ENCODE data around the gene IGSF3. TPM values are rescaled to one million over a fixed set of nuclear protein-coding genes. Genes with fewer than 3 reads are reported as not detected.

Gene IGSF3
- total and polyA plus RNA-seq, 2 of the 13 experiments (the other 11 are each of a cell fraction or from before 2014, with no cell fraction given): 0.11 to 0.16 TPM

- TF ChIP-seq HINFP (CRISPR knock-in tag; IDR thresholded peaks at IDR 0.05; ENCODE audit: low read depth) (peak; percentile 45; the same call in 1 of the 2 replicates), ZNF407 (CRISPR knock-in tag; IDR thresholded peaks at IDR 0.05; ENCODE audit: not compliant biosample characterization) (peak; percentile 49), ZBTB39 (CRISPR knock-in tag; IDR thresholded peaks at IDR 0.05) (0 out of 2 replicates have a peak, but pooled peaks have one; percentile 2), ARID2 (CRISPR knock-in tag; IDR thresholded peaks at IDR 0.05; ENCODE audit: borderline replicate concordance) (0 out of 2 replicates have a peak, but pooled peaks have one; percentile 54), RELA (CRISPR knock-in tag; IDR thresholded peaks at IDR 0.05) (no peak), ZNF263 (CRISPR knock-in tag; IDR thresholded peaks at IDR 0.05) (peak; percentile 35), TFE3 (CRISPR knock-in tag; IDR thresholded peaks at IDR 0.05) (0 out of 2 replicates have a peak, but pooled peaks have one; percentile 1), SOX6 (IDR thresholded peaks at IDR 0.05) (no peak), SOX6 (CRISPR knock-in tag; IDR thresholded peaks at IDR 0.05) (peak; percentile 13; the same call in 1 of the 2 replicates), REPIN1 (CRISPR knock-in tag; IDR thresholded peaks at IDR 0.05; ENCODE audit: borderline replicate concordance, low read depth) (peak; percentile 10; the same call in 1 of the 2 replicates), ZNF512B (CRISPR knock-in tag; IDR thresholded peaks at IDR 0.05; ENCODE audit: borderline replicate concordance) (0 out of 2 replicates have a peak, but pooled peaks have one; percentile 27), ZFP62 (CRISPR knock-in tag; IDR thresholded peaks at IDR 0.05) (no peak)
Observed at GRCh38 chr1:116569776-116570357, 97.7 kb downstream of the IGSF3 start (continued).
